GM12878 (cell line): ENCODE data around the gene SERPINA9. TPM values are rescaled to one million over a fixed set of nuclear protein-coding genes. Genes with fewer than 3 reads are reported as not detected.

ENCODE experiments used
- ATAC-seq: fragments of 200-7000 bp; cut with Tn5 transposase; 3 replicates; pipeline ENCODE4 v1.9.1; 2020; ENCODE audit warnings: mild to moderate bottlenecking, moderate library complexity
- BruUV-seq: library from RNA; stranded (reverse); fragments of 400-500 nt; replicated peaks from 2 replicates; lab custom pipeline; 2021; lab: Mats Ljungman, UMichigan
- CTCF ChIA-PET: fragments of 300-600 bp; sonication (Branson Sonifier 250); formaldehyde crosslinking; extraction: SDS; loops from one replicate; lab custom pipeline; 2021; ENCODE audit warnings: inconsistent platforms; lab: Yijun Ruan, JAX
- POLR2A ChIA-PET: fragments of 350-600 bp; formaldehyde crosslinking; extraction: SDS; loops from one replicate; lab custom pipeline; 2021; ENCODE audit warnings: inconsistent platforms; lab: Charles Lee
- RAD21 ChIA-PET: fragments of 300-600 bp; sonication (Branson Sonifier 250); formaldehyde crosslinking; loops from one replicate; lab custom pipeline; 2023; ENCODE audit warnings: antibody characterized with exemption; ENCODE audit not compliant: unreplicated experiment; lab: Charles Lee
- SMC1A ChIA-PET: fragments of 300-600 bp; sonication (Branson Sonifier 250); formaldehyde crosslinking; loops from one replicate; lab custom pipeline; 2023; ENCODE audit not compliant: unreplicated experiment, uncharacterized antibody; lab: Charles Lee
- DNase-seq: peaks from one replicate; pipeline ENCODE4 v3.0.0-alpha.2; 2011; ENCODE audit warnings: low read depth, low spot score
- FAIRE-seq: peaks from 3 replicates; lab custom pipeline; 2011; peaks lifted over from hg19 to GRCh38; lab: Jason Lieb, UNC
- H2AFZ ChIP-seq: 2 replicates; pipeline ENCODE4 v1.6.0; 2011; ENCODE audit warnings: low read depth, low read length, control low read depth; ENCODE audit not compliant: control insufficient read depth
- H3K27ac ChIP-seq: 2 replicates; pipeline ENCODE4 v1.5.1; 2011; ENCODE audit warnings: control low read depth; ENCODE audit not compliant: control insufficient read depth, insufficient read depth
- H3K27me3 ChIP-seq, 2 experiments: replicated peaks in 1 of 2; 2 replicates each; pipeline versions ENCODE4 v1.6.0 to v1.6.1; 2011; ENCODE audit warnings: low read length in 1 of 2; ENCODE audit not compliant: control insufficient read depth in 2 of 2, insufficient read depth in 2 of 2
- H3K36me3 ChIP-seq, 2 experiments: 2 replicates each; pipeline ENCODE4 v1.5.1; 2011; ENCODE audit warnings: low read length in 1 of 2; ENCODE audit not compliant: control insufficient read depth in 2 of 2, insufficient read depth in 2 of 2
- H3K4me1 ChIP-seq: 2 replicates; pipeline ENCODE4 v1.6.1; 2011; ENCODE audit warnings: mild to moderate bottlenecking, low read length, moderate library complexity, mixed read lengths; ENCODE audit not compliant: control insufficient read depth, insufficient read depth
- H3K4me2 ChIP-seq: 2 replicates; pipeline ENCODE4 v1.6.0; 2011; ENCODE audit warnings: control low read depth; ENCODE audit not compliant: control insufficient read depth, insufficient read depth
- H3K4me3 ChIP-seq: fragments of 200-600 bp; sonication (generic); 2 replicates; pipeline ENCODE4 v1.5.1; 2016
- H3K79me2 ChIP-seq: 2 replicates; pipeline ENCODE4 v1.6.0; 2011; ENCODE audit warnings: low read length; ENCODE audit not compliant: control insufficient read depth, insufficient read depth
- H3K9ac ChIP-seq: 2 replicates; pipeline ENCODE4 v1.8.0; 2011; ENCODE audit warnings: low read length, control low read depth, mixed read lengths; ENCODE audit not compliant: control insufficient read depth, insufficient read depth
- H3K9me3 ChIP-seq: replicated peaks from 3 replicates; pipeline ENCODE4 v1.5.1; 2011; ENCODE audit warnings: mild to moderate bottlenecking, low read length; ENCODE audit not compliant: control insufficient read depth, insufficient read depth
- H4K20me1 ChIP-seq: 2 replicates; pipeline ENCODE4 v1.6.0; 2011; ENCODE audit not compliant: control insufficient read depth, insufficient read depth
- ATF2 ChIP-seq: IDR thresholded peaks from 2 replicates; pipeline ENCODE4 v1.6.1; 2012; ENCODE audit warnings: low read length, inconsistent platforms
- CBX3 ChIP-seq: fragments of 200-600 bp; sonication (generic); IDR thresholded peaks from 2 replicates; pipeline ENCODE4 v1.6.1; 2016; ENCODE audit warnings: low read depth, borderline replicate concordance
- POLR2AphosphoS2 ChIP-seq: IDR thresholded peaks from 2 replicates; pipeline ENCODE4 v1.6.1; 2011; ENCODE audit warnings: low read depth, mild to moderate bottlenecking, low read length, improper control_type of control experiment, moderate library complexity
- RBBP5 ChIP-seq: fragments of 200-600 bp; sonication (generic); conservative IDR thresholded peaks from 2 replicates; pipeline ENCODE4 v1.6.1; 2016
- RELB ChIP-seq: fragments of 450-650 bp; IDR thresholded peaks from 2 replicates; pipeline ENCODE4 v1.6.1; 2017; ENCODE audit warnings: low read depth, mild to moderate bottlenecking, moderate library complexity
- TBL1XR1 ChIP-seq: IDR thresholded peaks from 2 replicates; pipeline ENCODE4 v1.6.1; 2012; ENCODE audit warnings: low read depth, low read length, improper control_type of control experiment
- TCF7 ChIP-seq: IDR thresholded peaks from 2 replicates; pipeline ENCODE4 v1.6.1; 2014; ENCODE audit warnings: antibody characterized with exemption, borderline replicate concordance
- YY1 ChIP-seq: IDR thresholded peaks from 2 replicates; pipeline ENCODE4 v1.6.1; 2011; ENCODE audit warnings: low read depth, mild to moderate bottlenecking, low read length
- ZNF687 ChIP-seq: fragments of 450-650 bp; IDR thresholded peaks from 2 replicates; pipeline ENCODE4 v1.6.1; 2017; ENCODE audit warnings: mild to moderate bottlenecking, moderate library complexity
- WGBS: methylation state at CpG from one replicate; pipeline ENCODE4 v1.1.6; 2016; ENCODE audit warnings: low lambda C conversion rate; ENCODE audit not compliant: insufficient replicate concordance, insufficient coverage; ENCODE audit errors: missing lambda C conversion rate; 5-methylcytosine and 5-hydroxymethylcytosine counted together
- in situ Hi-C: fragments of 300-500 bp; cut with MboI; formaldehyde crosslinking; loops from 9 replicates; pipeline ENCODE4 v1.14.3; 2018; ENCODE audit warnings: mixed read lengths
- intact Hi-C: fragments of 100-400 bp; cut with micrococcal nuclease; formaldehyde crosslinking; loops from one replicate; pipeline ENCODE4 v1.14.2; 2022; ENCODE audit not compliant: unreplicated experiment
- polyA plus RNA-seq, 11 experiments: library from polyadenylated mRNA; depleted of rRNA in 4 of 11; unstranded in 6 of 11; stranded (reverse) in 5 of 11; fragments of >200 nt; fragmentation: Nextera tagmentation in 4 of 11; fragmentation: Illumina TruSeq in 1 of 11; extraction: Ambion mirVana in 4 of 11; extraction: Trizol in 1 of 11; gene quantifications; 1 replicate in 1 of 11; 2 replicates in 10 of 11; pipeline versions ENCODE4 v1.2.1 to v1.2.3, GENCODE V29; 2011 to 2016; ENCODE audit warnings: inconsistent platforms in 2 of 11, missing spikeins in 2 of 11, low read depth in 1 of 11
- total RNA-seq, 4 experiments: library from RNA; depleted of rRNA in 3 of 4; stranded (reverse); fragments of >200 nt in 3 of 4; fragmentation: Illumina TruSeq in 1 of 4; extraction: Trizol in 1 of 4; gene quantifications; 2 replicates each; pipeline versions ENCODE4 v1.2.1 to v1.2.3, GENCODE V29; 2013 to 2021
- TF ChIP-seq, protein P1 (sequence below): fragments of 450-650 bp; IDR thresholded peaks from 2 replicates; pipeline ENCODE4 v1.6.1; 2017; ENCODE audit warnings: mild to moderate bottlenecking

Gene SERPINA9
- total and polyA plus RNA-seq, 10 of the 15 experiments (the other 5 are each of a cell fraction or from before 2014, with no cell fraction given) = 0.05 TPM; not detected in 9

GRCh38 chr14:94451091-94451771, 24.8 kb downstream of the SERPINA9 start (continued):
- TF ChIP-seq, protein P1, sequence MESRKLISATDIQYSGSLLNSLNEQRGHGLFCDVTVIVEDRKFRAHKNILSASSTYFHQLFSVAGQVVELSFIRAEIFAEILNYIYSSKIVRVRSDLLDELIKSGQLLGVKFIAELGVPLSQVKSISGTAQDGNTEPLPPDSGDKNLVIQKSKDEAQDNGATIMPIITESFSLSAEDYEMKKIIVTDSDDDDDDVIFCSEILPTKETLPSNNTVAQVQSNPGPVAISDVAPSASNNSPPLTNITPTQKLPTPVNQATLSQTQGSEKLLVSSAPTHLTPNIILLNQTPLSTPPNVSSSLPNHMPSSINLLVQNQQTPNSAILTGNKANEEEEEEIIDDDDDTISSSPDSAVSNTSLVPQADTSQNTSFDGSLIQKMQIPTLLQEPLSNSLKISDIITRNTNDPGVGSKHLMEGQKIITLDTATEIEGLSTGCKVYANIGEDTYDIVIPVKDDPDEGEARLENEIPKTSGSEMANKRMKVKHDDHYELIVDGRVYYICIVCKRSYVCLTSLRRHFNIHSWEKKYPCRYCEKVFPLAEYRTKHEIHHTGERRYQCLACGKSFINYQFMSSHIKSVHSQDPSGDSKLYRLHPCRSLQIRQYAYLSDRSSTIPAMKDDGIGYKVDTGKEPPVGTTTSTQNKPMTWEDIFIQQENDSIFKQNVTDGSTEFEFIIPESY = no peak
- no peak for TF ChIP-seq ZNF687
- no peak for TF ChIP-seq TBL1XR1

DNA sequence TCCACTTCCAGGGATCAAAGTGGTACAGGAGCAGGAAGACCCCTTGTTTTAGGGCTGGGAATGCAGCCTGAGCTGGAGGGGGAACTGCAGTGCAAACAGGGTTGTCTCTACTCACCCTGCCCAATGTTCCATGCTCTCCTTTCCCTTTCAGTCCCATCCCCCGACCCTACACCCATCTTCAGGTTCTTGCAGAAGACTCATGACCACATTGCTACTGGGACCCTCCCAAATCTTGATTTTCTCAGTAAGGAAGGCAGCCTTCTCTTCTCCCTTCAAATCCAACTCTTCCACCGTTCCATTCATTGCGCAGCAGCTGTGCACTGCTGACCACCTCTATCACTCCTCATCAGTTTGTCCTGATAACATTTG, 25.3 kb downstream of the SERPINA9 start:
- Histone ChIP-seq H3K4me3 (no peak overlapping the region), H4K20me1 (no peaks in the 10 kb centered on the region), H3K79me2 (no peaks in the 10 kb centered on the region), H3K4me1 (no peaks in the 10 kb centered on the region), H3K9me3 (no peaks in the 10 kb centered on the region), H3K4me2 (no peak overlapping the region), H3K27ac (no peak overlapping the region), H3K9ac (no peak overlapping the region), H2AFZ (no peak overlapping the region), H3K27me3 (peaks cover 0 to 1% of the 10 kb centered on the region in 2 experiments; a peak in 2 of 4 replicates), H3K36me3 (no peaks in the 10 kb centered on the region)
- DNase-seq (no peak), ATAC-seq (no peak), FAIRE-seq (no peak)
- CTCF ChIA-PET = interaction anchor here (0.6 kb wide), 1 partner anchor 900 kb away, joined by 3 read pairs; no protein-coding TSS in a partner anchor
- SMC1A ChIA-PET = interaction anchor here (0.6 kb wide), 1 partner anchor 8 kb away, joined by 3 read pairs; no protein-coding TSS in a partner anchor
- POLR2A ChIA-PET = no interaction called here
- RAD21 ChIA-PET = no interaction called here
- no TSS peak for BruUV-seq
- intact Hi-C loops (no loop called here), in situ Hi-C loops (no loop called here)
- WGBS = 60% methylated on average over 3 of the region's 3 CpGs
- TF ChIP-seq RELB = no peak
- TF ChIP-seq YY1 = no peak
- TF ChIP-seq POLR2AphosphoS2 = no peak
- no peak for TF ChIP-seq CBX3
- no peak for TF ChIP-seq ATF2
- TF ChIP-seq RBBP5 = no peak
- no peak for TF ChIP-seq TCF7
